Measurements from ENCODE around the gene COBLL1.
A peak's percentile ranks its signal among the peaks of the same experiment; 100 is the strongest.

COBLL1 gene

GRCh38 chr2:164850235-164850634 lies 8.6 kb upstream of the COBLL1 start:
- no peak for DNase-seq

DNA sequence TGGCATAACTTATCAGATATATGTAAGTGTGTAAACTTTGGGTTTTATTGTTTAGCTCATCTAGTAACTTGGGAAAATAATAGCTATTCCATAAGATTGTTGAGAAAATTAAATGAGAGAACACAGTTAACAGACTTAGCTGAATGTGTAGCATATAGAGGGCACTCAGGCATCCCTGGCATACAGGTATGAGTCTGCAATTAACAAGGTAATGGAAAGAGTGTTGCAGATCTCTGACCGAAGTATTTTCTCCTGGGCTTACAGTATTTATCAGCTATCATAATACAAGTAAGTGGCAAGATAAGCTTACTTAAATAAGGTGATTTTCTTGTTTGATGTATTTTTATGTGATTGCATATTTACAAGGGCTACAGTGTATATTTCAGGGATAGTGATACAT lies 7.9 kb upstream of the COBLL1 start:
- DNase-seq, result no peak

DNA sequence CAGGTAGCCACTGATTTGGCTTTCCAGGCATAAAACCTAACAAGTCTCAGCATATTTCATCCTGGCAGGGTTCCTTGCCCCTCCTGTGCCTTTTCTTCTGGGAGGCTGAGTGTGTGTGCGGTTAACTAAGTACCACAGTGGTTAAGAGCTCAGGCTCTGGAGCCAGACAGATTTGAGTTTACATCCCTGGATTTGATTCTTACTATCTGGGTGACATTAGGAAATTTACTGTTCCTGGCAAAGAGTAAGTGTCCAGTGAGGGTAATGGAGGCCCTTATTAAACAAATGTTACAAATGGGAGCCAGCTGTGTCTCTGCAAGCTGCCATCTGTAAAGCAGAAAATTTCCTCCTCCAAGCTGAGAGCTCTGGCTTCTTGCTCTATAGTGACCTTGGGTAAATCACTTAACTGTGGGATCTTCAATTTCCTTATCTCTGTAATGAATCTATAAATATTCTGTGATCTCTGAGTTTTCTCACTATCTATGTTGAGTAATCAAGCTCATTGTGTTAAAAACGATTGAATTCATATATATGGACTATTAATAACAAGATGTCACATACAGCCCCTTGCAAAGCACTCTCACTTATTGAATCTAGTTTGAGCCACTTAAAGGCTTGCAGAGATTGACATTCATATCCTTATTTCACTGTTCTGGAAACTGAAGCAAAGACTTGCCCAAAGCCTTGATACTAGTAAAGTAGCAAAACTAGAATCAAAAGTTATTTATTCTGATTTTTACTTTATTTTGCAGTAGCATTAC lies 6.5 kb upstream of the COBLL1 start:
- no peak for DNase-seq

DNA sequence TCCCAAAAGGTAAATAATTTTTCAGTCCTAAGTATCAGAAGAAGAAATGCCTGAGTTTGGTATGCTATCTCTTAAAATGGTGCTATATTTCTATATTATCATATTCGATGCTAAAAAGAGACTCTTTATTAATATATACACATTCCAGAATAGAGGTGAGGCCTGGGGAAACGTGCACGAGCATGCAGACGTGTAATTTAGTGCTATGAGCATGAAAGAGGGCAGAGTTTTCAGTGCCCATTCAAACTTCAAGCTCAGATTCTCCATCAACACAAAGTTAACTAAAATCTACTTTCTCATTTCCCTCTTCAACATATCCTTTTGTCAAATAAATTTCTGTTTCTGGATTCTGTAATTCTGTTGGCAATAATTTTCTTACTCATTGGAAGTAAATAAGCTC lies 5.7 kb upstream of the COBLL1 start:
- no peak for DNase-seq

GRCh38 chr2:164846276-164846675 lies 4.7 kb upstream of the COBLL1 start:
- no peak for DNase-seq

DNA sequence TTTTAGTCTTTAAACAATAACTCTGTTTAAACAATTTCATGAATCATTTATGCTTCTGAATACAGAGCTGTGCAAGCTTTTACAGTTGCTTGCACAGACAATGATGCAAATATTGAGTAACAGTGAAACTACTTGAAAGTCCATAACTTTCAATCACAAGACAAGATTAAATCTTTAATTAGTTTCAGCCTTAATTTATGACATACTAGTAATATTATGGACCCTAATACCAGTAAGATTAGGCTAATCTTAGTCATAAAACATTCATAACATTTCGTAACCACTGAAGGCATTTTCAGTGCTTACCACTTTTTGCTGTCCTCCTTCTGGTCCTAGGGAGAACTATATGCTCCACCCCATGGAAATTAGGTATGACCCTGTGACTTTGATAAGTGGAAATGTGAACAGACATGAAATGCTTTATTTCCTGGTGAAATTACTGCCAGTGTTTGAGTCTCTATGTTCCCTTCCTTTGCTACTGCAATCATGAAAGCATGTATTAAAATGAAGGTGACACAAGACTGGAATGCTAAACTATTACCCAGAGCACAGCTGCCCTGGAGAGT lies 1.8 kb upstream of the COBLL1 start:
- DNase-seq, result no peak

DNA sequence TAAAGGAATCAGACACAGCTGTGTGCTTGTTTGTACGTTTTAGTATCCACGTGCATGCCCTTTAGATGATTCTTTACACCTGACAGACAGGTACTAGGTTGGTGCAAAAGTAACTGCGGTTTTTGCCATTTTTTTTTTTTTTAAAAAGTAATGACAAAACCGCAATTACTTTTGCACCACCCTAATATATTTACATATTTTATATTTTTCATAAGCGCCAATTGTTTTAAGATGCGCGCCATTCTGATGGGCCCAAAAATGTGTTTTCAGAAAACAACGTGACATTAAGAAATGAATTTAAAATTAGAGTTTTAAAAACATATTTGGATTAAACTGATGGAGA lies 972 bp upstream of the COBLL1 start:
- DNase-seq, result no peak

DNA sequence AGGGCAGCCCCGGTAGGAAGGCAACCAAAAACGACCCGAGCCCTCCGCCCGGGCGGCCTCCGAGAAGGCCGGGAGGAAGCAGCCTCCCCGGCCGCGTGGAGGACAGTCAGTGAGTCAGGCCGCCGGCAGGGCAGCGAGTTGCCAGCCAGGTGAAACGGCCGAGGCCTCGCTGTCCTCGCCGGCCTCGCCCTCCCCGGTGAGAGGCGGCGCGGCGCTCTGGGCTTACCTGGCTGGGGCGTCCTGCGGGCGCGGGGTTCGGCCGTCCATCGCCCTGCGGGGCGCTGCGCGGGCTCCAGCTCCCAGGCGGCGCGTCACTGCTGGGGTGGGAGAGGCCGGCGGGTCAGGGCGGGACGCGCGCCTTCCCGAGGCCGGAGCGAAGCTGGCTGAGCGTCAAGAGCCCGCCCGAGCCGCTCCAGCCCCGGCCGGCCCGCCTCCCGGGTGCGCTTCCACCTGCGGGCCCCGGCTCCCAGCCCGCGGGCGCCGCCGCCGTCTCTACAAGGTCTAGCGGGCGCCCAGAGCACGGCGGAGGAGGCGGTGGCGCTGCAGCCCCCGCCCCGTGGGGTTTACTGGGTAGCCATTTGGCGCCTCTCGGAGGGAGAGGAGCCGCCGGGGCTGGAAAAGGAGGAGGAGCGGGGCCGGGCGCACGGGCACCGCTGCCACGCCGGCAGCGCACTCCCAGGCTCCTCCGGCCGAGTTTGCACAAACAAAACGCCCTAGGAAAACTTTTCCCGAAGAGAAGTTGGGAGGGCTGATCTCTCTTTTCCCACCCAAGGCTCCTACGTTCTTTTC lies 499 bp downstream of the COBLL1 start:
- DNase-seq, result peak; percentile 3 to 45

GRCh38 chr2:164840458-164840929 lies 1.1 kb downstream of the COBLL1 start:
- peak in 1 of 2 donors; percentile 36 for DNase-seq

- DNase-seq, result no peak
Measured at GRCh38 chr2:164839914-164840457, 1.6 kb downstream of the COBLL1 start.

- no peak for DNase-seq
Measured at GRCh38 chr2:164837807-164838206, 3.8 kb downstream of the COBLL1 start.

- DNase-seq, result no peak
Measured at GRCh38 chr2:164836907-164837306, 4.7 kb downstream of the COBLL1 start.

GRCh38 chr2:164835302-164835701 lies 6.3 kb downstream of the COBLL1 start:
- DNase-seq, result no peak

GRCh38 chr2:164831887-164832286 lies 9.7 kb downstream of the COBLL1 start:
- DNase-seq, result no peak

GRCh38 chr2:164831180-164831579 lies 10.4 kb downstream of the COBLL1 start:
- no peak for DNase-seq

DNA sequence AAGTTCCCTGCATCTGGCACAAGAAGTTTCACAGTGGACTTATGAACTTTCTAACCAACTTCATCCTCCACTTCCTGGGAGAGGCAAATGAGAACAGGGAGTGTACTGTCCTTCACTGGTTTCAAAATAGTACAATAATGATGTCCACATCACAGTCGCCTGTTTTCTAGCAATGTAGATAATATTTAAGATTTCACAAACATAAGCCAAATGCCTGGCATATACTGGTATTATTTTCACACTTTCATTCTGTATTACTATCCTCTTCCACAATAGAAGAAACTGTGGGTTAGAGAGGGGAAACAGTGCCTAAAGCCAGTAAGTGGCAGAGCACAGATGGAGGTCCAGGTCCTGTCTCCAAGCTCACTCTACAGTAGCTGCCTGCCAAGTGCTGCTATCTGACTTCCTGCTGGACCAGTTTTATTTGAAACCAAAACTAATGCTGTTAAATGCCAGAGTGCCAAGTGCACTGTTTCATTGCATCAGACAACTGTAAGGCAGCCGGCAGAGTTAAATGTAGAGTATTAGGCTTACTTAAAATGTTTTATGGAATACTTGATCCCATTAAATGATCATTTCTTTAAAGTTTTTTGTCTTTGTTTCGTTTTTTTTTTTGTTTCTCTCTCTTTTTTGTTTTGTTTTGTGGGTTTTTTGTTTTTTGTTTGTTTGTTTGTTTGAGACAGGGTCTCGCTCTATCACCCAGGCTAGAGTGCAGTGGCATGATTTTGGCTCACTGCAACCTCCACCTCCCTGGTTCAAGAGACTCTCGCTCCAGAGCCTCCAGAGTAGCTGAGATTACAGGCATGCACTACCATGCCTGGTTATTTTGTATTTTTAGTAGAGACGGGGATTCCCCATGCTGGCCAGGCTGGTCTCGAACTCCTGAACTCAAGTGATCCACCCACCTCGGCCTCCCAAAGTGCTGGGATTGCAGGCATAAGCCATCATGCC lies 15.1 kb downstream of the COBLL1 start:
- no peak for DNase-seq

DNA sequence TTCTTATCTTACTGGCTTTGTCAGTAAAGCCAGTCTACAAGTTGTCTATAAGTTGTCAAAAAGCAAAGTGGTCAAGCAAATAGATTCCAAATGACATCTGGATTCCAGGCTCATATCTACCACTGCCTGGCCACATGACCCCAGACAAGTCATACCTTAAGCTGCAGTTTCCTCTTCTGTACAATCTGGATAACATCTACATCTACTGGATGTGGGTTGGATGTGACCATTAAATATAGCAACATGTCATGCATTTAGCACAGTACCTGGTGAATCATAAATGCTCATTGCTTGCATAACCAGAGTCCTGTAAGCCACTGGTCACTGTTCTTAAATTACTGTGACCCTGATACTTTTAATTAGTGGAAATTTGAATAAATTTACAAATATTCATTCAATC lies 16.8 kb downstream of the COBLL1 start:
- DNase-seq, result no peak

DNA sequence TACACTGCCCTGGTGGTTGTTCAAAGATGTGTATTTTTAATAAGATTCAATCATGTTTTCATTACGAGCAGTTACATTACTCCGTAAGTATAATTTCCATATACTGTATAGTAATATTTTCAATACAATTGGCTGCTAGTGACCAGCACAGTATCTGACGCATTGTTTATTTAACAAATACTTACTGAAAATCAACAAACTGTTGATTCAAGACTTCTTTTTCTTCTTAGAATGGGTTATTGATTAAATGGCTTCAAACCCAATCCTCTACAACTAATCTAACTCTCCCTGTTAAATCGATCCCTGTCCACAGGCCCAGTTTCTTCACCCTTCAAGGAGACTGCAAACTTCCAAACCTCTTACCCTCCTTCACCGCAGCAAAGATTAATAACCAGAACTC lies 18.5 kb downstream of the COBLL1 start:
- DNase-seq, result no peak

- no peak for DNase-seq
Measured at GRCh38 chr2:164821338-164821737, 20.3 kb downstream of the COBLL1 start.

GRCh38 chr2:164818149-164819136 lies 23.2 kb downstream of the COBLL1 start:
- DNase-seq, result no peak

- no peak for DNase-seq
Measured at GRCh38 chr2:164816900-164817299, 24.7 kb downstream of the COBLL1 start.

Measured in CD4-positive, alpha-beta T cell treated with Interferon alpha-2 for 1 hour (primary cell).